H7 (cell line): ENCODE measurements around the gene FGF3. TPM values are rescaled to one million over a fixed set of nuclear protein-coding genes. Genes with fewer than 3 reads are reported as not detected.
"Not testable (repeated sequence)": the region's sequence is repeated elsewhere in the genome, so short reads cannot be mapped to it uniquely, and the experiment has no call there.

Source experiments
- DNase-seq: peaks from one replicate; pipeline ENCODE4 v3.0.0; 2012
- H3K27me3 ChIP-seq: 2 replicates; pipeline ENCODE4 v1.6.0; 2011; ENCODE audit warnings: mild to moderate bottlenecking, low read length; ENCODE audit not compliant: control insufficient read depth, insufficient read depth
- H3K36me3 ChIP-seq: replicated peaks from 2 replicates; pipeline ENCODE4 v1.5.1; 2011; ENCODE audit warnings: low read length; ENCODE audit not compliant: control insufficient read depth, insufficient read depth
- H3K4me3 ChIP-seq: 2 replicates; pipeline ENCODE4 v1.5.1; 2011; ENCODE audit warnings: low read depth, mild to moderate bottlenecking, control low read depth, low read length, moderate library complexity; ENCODE audit not compliant: insufficient read depth
- total RNA-seq: library from RNA; depleted of rRNA; stranded (reverse); fragments of >200 nt; shearing (Covaris generic); gene quantifications from 2 replicates; pipeline ENCODE4 v1.2.3, GENCODE V29; 2014

Gene FGF3
- total RNA-seq, 1 experiment from 2014 or later, result not detected

- no peaks in the 10 kb centered on the region for H3K36me3 ChIP-seq
- H3K4me3 ChIP-seq, result no peak overlapping the region
- no peaks in the 10 kb centered on the region for H3K27me3 ChIP-seq
- DNase-seq, result no peak
Observed at GRCh38 chr11:69796063-69796462, 23.2 kb downstream of the FGF3 start.

GRCh38 chr11:69791276-69792180, 27.7 kb downstream of the FGF3 start:
- H3K36me3 ChIP-seq, result no peaks in the 10 kb centered on the region
- DNase-seq, result no peak
- no peaks in the 10 kb centered on the region for H3K27me3 ChIP-seq
- H3K4me3 ChIP-seq, result no peak overlapping the region

GRCh38 chr11:69788956-69789355, 30.3 kb downstream of the FGF3 start:
- no peak for DNase-seq
- no peaks in the 10 kb centered on the region for H3K27me3 ChIP-seq
- no peaks in the 10 kb centered on the region for H3K36me3 ChIP-seq
- H3K4me3 ChIP-seq, result no peak overlapping the region

- Histone ChIP-seq H3K27me3 (no peaks in the 10 kb centered on the region), H3K36me3 (no peaks in the 10 kb centered on the region), H3K4me3 (no peak overlapping the region)
- DNase-seq, result no peak
Observed at GRCh38 chr11:69787906-69788305, 31.3 kb downstream of the FGF3 start.

GRCh38 chr11:69787457-69787856, 31.8 kb downstream of the FGF3 start:
- H3K27me3 ChIP-seq, result no peaks in the 10 kb centered on the region
- no peak for DNase-seq
- no peak overlapping the region for H3K4me3 ChIP-seq
- H3K36me3 ChIP-seq, result no peaks in the 10 kb centered on the region

- Histone ChIP-seq H3K4me3 (no peak overlapping the region), H3K36me3 (no peaks in the 10 kb centered on the region), H3K27me3 (peaks cover 6% of the 10 kb centered on the region)
- DNase-seq, result no peak
Observed at GRCh38 chr11:69781241-69781640, 38.0 kb downstream of the FGF3 start.

- H3K27me3 ChIP-seq, result peaks cover 34% of the 10 kb centered on the region
- no peaks in the 10 kb centered on the region for H3K36me3 ChIP-seq
- no peak overlapping the region for H3K4me3 ChIP-seq
- no peak for DNase-seq
Observed at GRCh38 chr11:69778373-69778772, 40.8 kb downstream of the FGF3 start.

GRCh38 chr11:69775163-69775755, 44.0 kb downstream of the FGF3 start, which contains the start of gene FGF4:
Gene FGF4, minus strand, starts transcription at chr11:69775341. Its CDS starts 257 bp downstream, at chr11:69775084.
- Histone ChIP-seq H3K4me3 (peak within 1 kb of the TSS; percentile 45), H3K27me3 (peaks cover 40% of the 10 kb centered on the region)
- peak; percentile 90 for DNase-seq

GRCh38 chr11:69774354-69775162, 44.7 kb downstream of the FGF3 start:
- peak; percentile 81 for DNase-seq
- H3K27me3 ChIP-seq, result peaks cover 40% of the 10 kb centered on the region
- no peaks in the 10 kb centered on the region for H3K36me3 ChIP-seq
- peak overlapping the region; percentile 45 for H3K4me3 ChIP-seq

More at GRCh38 chr11:69775163-69775755, 44.0 kb downstream of the FGF3 start, which contains the start of gene FGF4:
- H3K36me3 ChIP-seq, result no peaks in the 10 kb centered on the region

GRCh38 chr11:69773626-69774353, 45.4 kb downstream of the FGF3 start:
- DNase-seq, result peak; percentile 81
- H3K36me3 ChIP-seq, result no peaks in the 10 kb centered on the region
- peak overlapping the region; percentile 45 for H3K4me3 ChIP-seq
- peaks cover 40% of the 10 kb centered on the region for H3K27me3 ChIP-seq

GRCh38 chr11:69771466-69771865, 47.8 kb downstream of the FGF3 start:
- Histone ChIP-seq H3K4me3 (no peak overlapping the region), H3K27me3 (peaks cover 36% of the 10 kb centered on the region)

GRCh38 chr11:69770540-69770939, 48.7 kb downstream of the FGF3 start:
- DNase-seq, result peak; percentile 78
- Histone ChIP-seq H3K36me3 (no peaks in the 10 kb centered on the region), H3K27me3 (peaks cover 27% of the 10 kb centered on the region), H3K4me3 (no peak overlapping the region)

More at GRCh38 chr11:69771466-69771865, 47.8 kb downstream of the FGF3 start:
- peak; percentile 46 for DNase-seq
- no peaks in the 10 kb centered on the region for H3K36me3 ChIP-seq

GRCh38 chr11:69765498-69765995, 53.7 kb downstream of the FGF3 start:
- H3K36me3 ChIP-seq, result no peaks in the 10 kb centered on the region

GRCh38 chr11:69764918-69765317, 54.3 kb downstream of the FGF3 start:
- H3K4me3 ChIP-seq, H3K36me3 ChIP-seq, DNase-seq: not testable (repeated sequence)

More at GRCh38 chr11:69765498-69765995, 53.7 kb downstream of the FGF3 start:
- no peaks in the 10 kb centered on the region for H3K27me3 ChIP-seq
- DNase-seq, result no peak
- no peak overlapping the region for H3K4me3 ChIP-seq

More at GRCh38 chr11:69764918-69765317, 54.3 kb downstream of the FGF3 start:
- not testable (repeated sequence) for H3K27me3 ChIP-seq
